ENCODE measurements around the gene AFTPH. TPM values are rescaled to one million over a fixed set of nuclear protein-coding genes. Genes with fewer than 3 reads are reported as not detected.

AFTPH gene
- total and polyA plus RNA-seq, 9 of the 15 experiments (the other 6 are each of a cell fraction or from before 2014, with no cell fraction given): 8.0 to 26.2 (median 13.8) TPM

GRCh38 chr2:64492821-64493220 is 31.3 kb upstream of the AFTPH start:
- no peak for FAIRE-seq
- no peaks in the 10 kb centered on the region for H3K4me1 ChIP-seq (replicated peaks in 1 of 2; ENCODE audit: control insufficient read depth in 2 of 2, insufficient read depth in 2 of 2, low read length in 2 of 2)
- H3K4me2 ChIP-seq (ENCODE audit: insufficient read depth, low read length): no peak overlapping the region
- 13% methylated on average over 3 of the region's 3 CpGs for WGBS (ENCODE audit: insufficient coverage, low coverage, missing lambda C conversion rate)
- ATAC-seq: no peak
- H3K27ac ChIP-seq (ENCODE audit: extremely low read depth, low read depth, low read length): no peak overlapping the region
- POLR2A ChIA-PET: interaction anchor here (0.6 kb wide), 1 partner anchor 16 kb away, joined by 4 read pairs; no protein-coding TSS in a partner anchor
- H3K9me1 ChIP-seq (ENCODE audit: control insufficient read depth, insufficient read depth, low read length): no peaks in the 10 kb centered on the region
- H3K9me3 ChIP-seq (replicated peaks; ENCODE audit: control insufficient read depth, insufficient read depth, low read depth, low read length): no peaks in the 10 kb centered on the region
- no peak overlapping the region for H3K9ac ChIP-seq (ENCODE audit: insufficient read depth in 1 of 2, low read depth in 2 of 2, low read length in 2 of 2)
- H3K36me3 ChIP-seq (ENCODE audit: control insufficient read depth, insufficient read depth, low read length): no peaks in the 10 kb centered on the region
- H2AFZ ChIP-seq (ENCODE audit: low read depth, low read length): no peak overlapping the region
- no peak overlapping the region for H3K4me3 ChIP-seq
- TF ChIP-seq ZEB2 (IDR thresholded peaks at IDR 0.05) (no peak), ZNF121 (CRISPR knock-in tag; conservative IDR thresholded peaks at IDR 0.05) (no peak), NFRKB (IDR thresholded peaks at IDR 0.05; ENCODE audit: low read depth) (no peak), BMI1 (IDR thresholded peaks at IDR 0.05; ENCODE audit: low read length) (no peak), KLF13 (tag; IDR thresholded peaks at IDR 0.05; ENCODE audit: borderline replicate concordance, low read depth) (no peak), ZFP1 (CRISPR knock-in tag; IDR thresholded peaks at IDR 0.05) (no peak), ZNF76 (CRISPR knock-in tag; IDR thresholded peaks at IDR 0.05; ENCODE audit: borderline replicate concordance) (no peak), HIVEP1 (CRISPR knock-in tag; IDR thresholded peaks at IDR 0.05) (no peak), ARID4B (CRISPR knock-in tag; IDR thresholded peaks at IDR 0.05) (no peak), HEY1 (CRISPR knock-in tag; IDR thresholded peaks at IDR 0.05; ENCODE audit: borderline replicate concordance) (no peak), CBX1 (IDR thresholded peaks at IDR 0.05; ENCODE audit: low read depth) (no peak), ZC3H11A (IDR thresholded peaks at IDR 0.05; ENCODE audit: low read depth, low read length) (no peak), NCOA4 (IDR thresholded peaks at IDR 0.05; ENCODE audit: partially characterized antibody) (no peak), POU5F1 (IDR thresholded peaks at IDR 0.05; ENCODE audit: borderline replicate concordance, low read depth, low read length, partially characterized antibody) (no peak), CAMTA2 (CRISPR knock-in tag; conservative IDR thresholded peaks at IDR 0.05) (no peak), ZNF280A (IDR thresholded peaks at IDR 0.05; ENCODE audit: low read depth, partially characterized antibody) (no peak), PURB (CRISPR knock-in tag; IDR thresholded peaks at IDR 0.05; ENCODE audit: low read depth) (no peak), ZNF583 (CRISPR knock-in tag; IDR thresholded peaks at IDR 0.05) (no peak), THAP7 (CRISPR knock-in tag; IDR thresholded peaks at IDR 0.05) (no peak)
- in situ Hi-C loops (cut with MboI) (no loop called here), intact Hi-C loops (cut with micrococcal nuclease) (no loop called here)
- CTCF ChIA-PET (ENCODE audit: low intra/inter-chr PET ratio): no interaction called here
- peaks cover 5 to 23% of the 10 kb centered on the region in 2 experiments; a peak in 4 of 5 replicates for H3K27me3 ChIP-seq (ENCODE audit: control insufficient read depth in 2 of 2, insufficient read depth in 2 of 2, low read length in 2 of 2)
- BruUV-seq (replicated peaks): no TSS peak
- no peaks in the 10 kb centered on the region; the same call in 1 of the 2 replicates for H4K20me1 ChIP-seq (replicated peaks; ENCODE audit: control insufficient read depth, insufficient read depth, low read length)
- H3K79me2 ChIP-seq (ENCODE audit: control insufficient read depth, insufficient read depth, low read length): no peaks in the 10 kb centered on the region
- no peak for DNase-seq (ENCODE audit: extremely low read depth in 1 of 4, low spot score in 3 of 4)

Measured in K562 (cell line).